OCI-LY3 (cell line): Measurements from ENCODE around the gene HOXA4.

ENCODE experiments used
- EZH2phosphoT487 ChIP-seq: fragments of 200-600 bp; shearing (Covaris generic); IDR thresholded peaks from 2 replicates; pipeline ENCODE4 v1.6.1; 2018; ENCODE audit warnings: antibody characterized with exemption, mixed run types, low read depth
- TF ChIP-seq, protein P1 (sequence below): fragments of 200-600, 300-600 bp; sonication (generic); IDR thresholded peaks from 2 replicates; pipeline ENCODE4 v1.5.1; 2014; ENCODE audit warnings: antibody characterized with exemption, low read length, low read depth

DNA sequence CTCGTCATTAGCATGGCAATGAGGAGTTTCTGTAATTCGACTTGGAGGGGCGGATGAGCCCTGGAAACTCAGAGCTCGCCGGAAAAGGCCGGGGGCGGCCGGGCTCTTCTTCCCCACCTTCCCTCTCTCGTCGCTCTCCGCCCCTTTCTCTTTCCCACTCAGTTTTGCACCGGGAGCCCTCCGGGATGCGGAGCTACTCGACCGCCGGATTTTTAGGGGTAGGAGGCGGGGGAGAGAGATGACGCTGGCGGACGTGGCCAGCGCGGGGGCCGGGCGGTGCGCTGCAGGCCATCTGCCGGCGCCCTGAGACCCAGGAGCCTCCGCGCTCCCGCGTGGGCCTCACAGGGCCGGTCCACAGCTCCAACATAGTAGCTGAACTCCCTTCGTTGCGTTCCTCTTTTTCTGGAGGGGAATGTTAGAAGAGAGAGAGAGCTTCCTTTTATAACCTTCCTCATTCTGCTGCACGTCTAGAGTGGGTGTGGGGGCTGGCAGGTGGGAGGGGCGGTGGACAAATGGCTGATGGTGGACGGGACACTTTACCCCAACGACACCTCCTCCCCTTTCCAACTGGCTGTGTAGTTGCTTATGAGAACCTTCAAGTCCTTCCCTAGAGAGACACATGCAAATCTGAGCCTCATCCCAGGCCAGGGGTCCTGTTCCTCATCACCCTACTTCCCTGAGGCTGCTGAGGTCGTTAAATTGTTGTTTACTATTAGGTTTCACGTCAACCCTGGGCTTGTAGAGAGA, 33.6 kb downstream of the HOXA4 start:
- TF ChIP-seq, protein P1, sequence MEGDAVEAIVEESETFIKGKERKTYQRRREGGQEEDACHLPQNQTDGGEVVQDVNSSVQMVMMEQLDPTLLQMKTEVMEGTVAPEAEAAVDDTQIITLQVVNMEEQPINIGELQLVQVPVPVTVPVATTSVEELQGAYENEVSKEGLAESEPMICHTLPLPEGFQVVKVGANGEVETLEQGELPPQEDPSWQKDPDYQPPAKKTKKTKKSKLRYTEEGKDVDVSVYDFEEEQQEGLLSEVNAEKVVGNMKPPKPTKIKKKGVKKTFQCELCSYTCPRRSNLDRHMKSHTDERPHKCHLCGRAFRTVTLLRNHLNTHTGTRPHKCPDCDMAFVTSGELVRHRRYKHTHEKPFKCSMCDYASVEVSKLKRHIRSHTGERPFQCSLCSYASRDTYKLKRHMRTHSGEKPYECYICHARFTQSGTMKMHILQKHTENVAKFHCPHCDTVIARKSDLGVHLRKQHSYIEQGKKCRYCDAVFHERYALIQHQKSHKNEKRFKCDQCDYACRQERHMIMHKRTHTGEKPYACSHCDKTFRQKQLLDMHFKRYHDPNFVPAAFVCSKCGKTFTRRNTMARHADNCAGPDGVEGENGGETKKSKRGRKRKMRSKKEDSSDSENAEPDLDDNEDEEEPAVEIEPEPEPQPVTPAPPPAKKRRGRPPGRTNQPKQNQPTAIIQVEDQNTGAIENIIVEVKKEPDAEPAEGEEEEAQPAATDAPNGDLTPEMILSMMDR = no peak
- no peak for TF ChIP-seq EZH2phosphoT487
